Astrocyte (in vitro differentiated cells and primary cell): ENCODE measurements around the gene F2R. TPM values are rescaled to one million over a fixed set of nuclear protein-coding genes. Genes with fewer than 3 reads are reported as not detected.
"Not testable (repeated sequence)": the region's sequence is repeated elsewhere in the genome, so short reads cannot be mapped to it uniquely, and the experiment has no call there.

ENCODE experiments used
- DNase-seq: peaks from one replicate; pipeline ENCODE4 v3.0.0-alpha.2; 2010; ENCODE audit warnings: low read depth
- FAIRE-seq: peaks from 2 replicates; lab custom pipeline; 2011; peaks lifted over from hg19 to GRCh38; lab: Jason Lieb, UNC
- H2AFZ ChIP-seq: 2 replicates; pipeline ENCODE4 v1.6.0; 2012; ENCODE audit warnings: low read depth, low read length, inconsistent platforms
- H3K27ac ChIP-seq: 2 replicates; pipeline ENCODE4 v1.5.1; 2011; ENCODE audit warnings: low read depth, low read length, inconsistent platforms
- H3K27me3 ChIP-seq: 2 replicates; pipeline ENCODE4 v1.6.0; 2011; ENCODE audit warnings: low read length, inconsistent platforms; ENCODE audit not compliant: insufficient read depth
- H3K36me3 ChIP-seq: 2 replicates; pipeline ENCODE4 v1.5.1; 2011; ENCODE audit warnings: low read length, inconsistent platforms; ENCODE audit not compliant: insufficient read depth
- H3K4me1 ChIP-seq: 2 replicates; pipeline ENCODE4 v1.5.1; 2011; ENCODE audit warnings: low read length, inconsistent platforms; ENCODE audit not compliant: insufficient read depth
- H3K4me2 ChIP-seq: 2 replicates; pipeline ENCODE4 v1.6.0; 2012; ENCODE audit warnings: low read length, inconsistent platforms
- H3K4me3 ChIP-seq: 2 replicates; pipeline ENCODE4 v1.5.1; 2011; ENCODE audit warnings: low read depth, mild to moderate bottlenecking, low read length, inconsistent platforms; ENCODE audit not compliant: insufficient read depth
- H3K79me2 ChIP-seq: 2 replicates; pipeline ENCODE4 v1.6.0; 2012; ENCODE audit warnings: mild to moderate bottlenecking, low read length, inconsistent platforms; ENCODE audit not compliant: insufficient read depth
- H3K9ac ChIP-seq: 2 replicates; pipeline ENCODE4 v1.6.0; 2012; ENCODE audit warnings: mild to moderate bottlenecking, low read length, inconsistent platforms
- H3K9me3 ChIP-seq: 2 replicates; pipeline ENCODE4 v1.5.1; 2012; ENCODE audit warnings: low read depth, mild to moderate bottlenecking, low read length, inconsistent platforms; ENCODE audit not compliant: insufficient read depth
- H4K20me1 ChIP-seq: 2 replicates; pipeline ENCODE4 v1.6.0; 2012; ENCODE audit warnings: low read length, inconsistent platforms; ENCODE audit not compliant: insufficient read depth
- H3K27ac Mint-ChIP-seq: one replicate; pipeline ENCODE4 v1.8.0; 2021; ENCODE audit warnings: mild to moderate bottlenecking, mixed read lengths; ENCODE audit not compliant: unreplicated experiment
- H3K27me3 Mint-ChIP-seq: one replicate; pipeline ENCODE4 v1.8.0; 2021; ENCODE audit warnings: low read depth, mixed read lengths; ENCODE audit not compliant: unreplicated experiment
- H3K36me3 Mint-ChIP-seq: one replicate; pipeline ENCODE4 v1.8.0; 2021; ENCODE audit warnings: low read depth, mixed read lengths; ENCODE audit not compliant: unreplicated experiment
- H3K4me1 Mint-ChIP-seq: one replicate; pipeline ENCODE4 v1.8.0; 2021; ENCODE audit warnings: low read depth, mixed read lengths; ENCODE audit not compliant: unreplicated experiment
- H3K4me3 Mint-ChIP-seq: one replicate; pipeline ENCODE4 v1.8.0; 2021; ENCODE audit warnings: mild to moderate bottlenecking, moderate library complexity, mixed read lengths; ENCODE audit not compliant: unreplicated experiment
- H3K9me3 Mint-ChIP-seq: one replicate; pipeline ENCODE4 v1.8.0; 2021; ENCODE audit warnings: mild to moderate bottlenecking, mixed read lengths; ENCODE audit not compliant: unreplicated experiment
- CTCF ChIP-seq: IDR thresholded peaks from 2 replicates; pipeline ENCODE4 v1.5.1; 2011; ENCODE audit warnings: low read depth, mild to moderate bottlenecking, inconsistent platforms, low read length, moderate library complexity; ENCODE audit not compliant: insufficient read depth
- EZH2 ChIP-seq: IDR thresholded peaks from 2 replicates; pipeline ENCODE4 v1.6.1; 2012; ENCODE audit warnings: mild to moderate bottlenecking, low read length, inconsistent platforms; ENCODE audit not compliant: insufficient read depth
- total RNA-seq: library from RNA; stranded (reverse); gene quantifications from 2 replicates; pipeline ENCODE4 v1.2.1, GENCODE V29; 2021

Gene F2R
- total RNA-seq, 1 donor from 2014 or later, result 285 TPM

DNA sequence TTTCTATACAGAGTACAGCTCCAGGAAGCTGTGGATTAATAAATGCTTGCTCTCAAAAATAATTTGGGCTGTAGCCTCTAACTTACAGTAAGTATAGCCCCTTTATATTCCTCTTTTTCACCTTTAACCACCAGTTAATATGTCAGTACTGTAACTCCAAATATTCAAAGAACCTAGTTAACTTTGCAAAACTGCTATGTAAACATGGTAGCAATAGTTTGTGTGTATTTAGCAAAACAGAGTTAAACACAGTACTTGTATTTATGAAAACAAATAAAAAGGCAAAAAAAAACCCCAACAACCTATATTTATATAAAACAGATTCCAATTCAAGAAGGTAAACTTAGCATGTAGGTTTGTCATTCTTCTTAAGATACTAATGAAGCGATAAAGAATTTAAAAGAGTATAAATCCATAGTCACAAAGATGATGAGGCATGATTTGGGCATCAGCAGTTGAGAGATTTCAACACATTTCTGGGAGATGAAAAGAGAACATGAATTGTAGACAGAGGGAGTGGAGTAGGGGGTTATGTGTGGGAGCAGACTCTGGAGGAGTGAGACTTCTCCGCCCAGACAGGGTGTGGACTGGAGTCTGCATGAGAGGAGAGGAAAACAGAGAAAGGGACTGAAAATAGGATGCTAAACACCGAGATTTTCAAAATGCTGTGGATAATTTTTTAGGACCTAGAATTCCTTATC lies 55.9 kb downstream of the F2R start:
- H3K4me3 Mint-ChIP-seq, result no peak overlapping the region
- no peaks in the 10 kb centered on the region for H3K27me3 ChIP-seq
- H2AFZ ChIP-seq, result no peak overlapping the region
- DNase-seq (peak; percentile 43), FAIRE-seq (no peak)
- no peak overlapping the region for H3K9ac ChIP-seq
- H3K4me3 ChIP-seq, result no peak overlapping the region
- H3K9me3 Mint-ChIP-seq, result no peaks in the 10 kb centered on the region
- H3K36me3 Mint-ChIP-seq, result no peaks in the 10 kb centered on the region
- H3K27ac Mint-ChIP-seq, result peak overlapping the region; percentile 82
- H3K4me1 ChIP-seq, result no peaks in the 10 kb centered on the region
- H3K79me2 ChIP-seq, result no peaks in the 10 kb centered on the region
- H4K20me1 ChIP-seq, result no peaks in the 10 kb centered on the region
- no peaks in the 10 kb centered on the region for H3K36me3 ChIP-seq
- TF ChIP-seq EZH2, result no peak
- no peak for TF ChIP-seq CTCF
- H3K27ac ChIP-seq, result no peak overlapping the region
- H3K4me2 ChIP-seq, result no peak overlapping the region
- H3K4me1 Mint-ChIP-seq, result peaks cover 12% of the 10 kb centered on the region
- no peaks in the 10 kb centered on the region for H3K27me3 Mint-ChIP-seq
- no peaks in the 10 kb centered on the region for H3K9me3 ChIP-seq

GRCh38 chr5:76775921-76776320 lies 60.0 kb downstream of the F2R start:
- H4K20me1 ChIP-seq, result no peaks in the 10 kb centered on the region
- no peak overlapping the region for H2AFZ ChIP-seq
- H3K4me1 ChIP-seq, result no peaks in the 10 kb centered on the region
- peaks cover 15% of the 10 kb centered on the region for H3K4me1 Mint-ChIP-seq
- no peaks in the 10 kb centered on the region for H3K36me3 Mint-ChIP-seq
- H3K79me2 ChIP-seq, result no peaks in the 10 kb centered on the region
- no peaks in the 10 kb centered on the region for H3K27me3 Mint-ChIP-seq
- no peak overlapping the region for H3K4me3 Mint-ChIP-seq
- H3K4me3 ChIP-seq, result no peak overlapping the region
- no peak for DNase-seq
- no peak overlapping the region for H3K27ac Mint-ChIP-seq
- TF ChIP-seq EZH2 (no peak), CTCF (no peak)
- H3K4me2 ChIP-seq, result no peak overlapping the region
- no peaks in the 10 kb centered on the region for H3K27me3 ChIP-seq
- H3K9ac ChIP-seq, result no peak overlapping the region
- FAIRE-seq, result no peak
- H3K9me3 Mint-ChIP-seq, result no peaks in the 10 kb centered on the region
- H3K9me3 ChIP-seq, result no peaks in the 10 kb centered on the region
- no peak overlapping the region for H3K27ac ChIP-seq
- no peaks in the 10 kb centered on the region for H3K36me3 ChIP-seq

DNA sequence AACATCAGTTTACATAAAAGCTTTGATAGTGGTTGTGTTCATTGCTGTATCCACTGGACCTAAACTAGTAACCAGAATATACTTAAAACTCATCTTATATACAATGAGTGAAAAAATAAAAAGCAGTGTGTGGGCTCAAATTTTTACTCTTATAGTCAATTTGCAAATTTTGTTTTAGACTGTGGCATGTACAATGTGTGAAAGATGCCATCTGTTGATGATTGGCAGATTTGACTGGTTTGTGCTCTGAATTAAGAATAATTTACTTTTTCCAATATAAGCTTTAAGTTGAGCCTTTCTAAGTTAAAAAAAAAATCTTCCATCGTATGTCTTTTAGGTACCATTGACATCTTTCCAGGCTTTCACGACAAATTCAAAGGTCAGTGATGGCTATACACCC lies 60.5 kb downstream of the F2R start:
- no peaks in the 10 kb centered on the region for H3K36me3 ChIP-seq
- Mint-ChIP-seq H3K9me3 (no peaks in the 10 kb centered on the region), H3K36me3 (no peaks in the 10 kb centered on the region), H3K4me1 (peaks cover 15% of the 10 kb centered on the region), H3K4me3 (no peak overlapping the region), H3K27ac (no peak overlapping the region), H3K27me3 (no peaks in the 10 kb centered on the region)
- H3K9ac ChIP-seq, result no peak overlapping the region
- TF ChIP-seq EZH2 (no peak), CTCF (no peak)
- H3K4me2 ChIP-seq, result no peak overlapping the region
- H3K4me1 ChIP-seq, result no peaks in the 10 kb centered on the region
- no peaks in the 10 kb centered on the region for H3K9me3 ChIP-seq
- no peaks in the 10 kb centered on the region for H3K79me2 ChIP-seq
- DNase-seq (no peak), FAIRE-seq (no peak)
- H3K27me3 ChIP-seq, result no peaks in the 10 kb centered on the region
- no peak overlapping the region for H3K27ac ChIP-seq
- H3K4me3 ChIP-seq, result no peak overlapping the region
- no peaks in the 10 kb centered on the region for H4K20me1 ChIP-seq
- H2AFZ ChIP-seq, result no peak overlapping the region

- not testable (repeated sequence) for H3K27ac ChIP-seq, H3K27ac Mint-ChIP-seq, H3K79me2 ChIP-seq, H3K9me3 ChIP-seq, H3K4me1 ChIP-seq, H3K4me3 Mint-ChIP-seq, H3K36me3 Mint-ChIP-seq, H3K36me3 ChIP-seq, H3K9me3 Mint-ChIP-seq, DNase-seq, H3K27me3 ChIP-seq, FAIRE-seq, H3K4me2 ChIP-seq, H3K4me3 ChIP-seq, H2AFZ ChIP-seq, H3K9ac ChIP-seq, H3K27me3 Mint-ChIP-seq, H4K20me1 ChIP-seq
- peaks cover 23% of the 10 kb centered on the region for H3K4me1 Mint-ChIP-seq
Observed at GRCh38 chr5:76780616-76781015, 64.7 kb downstream of the F2R start.
